Neural crest cell (in vitro differentiated cells): ENCODE measurements around the gene DBNDD1. TPM values are rescaled to one million over a fixed set of nuclear protein-coding genes. Genes with fewer than 3 reads are reported as not detected.

Experiments used
- DNase-seq: peaks from one replicate; pipeline ENCODE4 v3.0.0; 2021; ENCODE audit warnings: low read depth, mixed read lengths, low spot score
- H3K27ac Mint-ChIP-seq: one replicate; pipeline ENCODE4 v1.8.0; 2021; ENCODE audit warnings: mild to moderate bottlenecking, mixed read lengths; ENCODE audit not compliant: unreplicated experiment
- H3K27me3 Mint-ChIP-seq: 2 replicates; pipeline ENCODE4 v1.8.0; 2021; ENCODE audit warnings: low read depth, mild to moderate bottlenecking, mixed read lengths
- H3K36me3 Mint-ChIP-seq: 2 replicates; pipeline ENCODE4 v1.8.0; 2021; ENCODE audit warnings: low read depth, mild to moderate bottlenecking, mixed read lengths
- H3K4me1 Mint-ChIP-seq: 2 replicates; pipeline ENCODE4 v1.8.0; 2021; ENCODE audit warnings: mixed read lengths
- H3K4me3 Mint-ChIP-seq: one replicate; pipeline ENCODE4 v1.8.0; 2021; ENCODE audit warnings: mild to moderate bottlenecking, mixed read lengths
- H3K9me3 Mint-ChIP-seq: 2 replicates; pipeline ENCODE4 v1.8.0; 2021; ENCODE audit warnings: mixed read lengths
- CTCF ChIP-seq: fragments of 200-600 bp; sonication (generic); conservative IDR thresholded peaks from 2 replicates; pipeline ENCODE4 v1.5.0; 2021; ENCODE audit warnings: antibody characterized with exemption, mild to moderate bottlenecking
- total RNA-seq: library from RNA; stranded (reverse); gene quantifications from 2 replicates; pipeline ENCODE4 v1.2.1, GENCODE V29; 2021

The DBNDD1 gene
- total RNA-seq, 1 donor from 2014 or later = 4.9 TPM

DNA sequence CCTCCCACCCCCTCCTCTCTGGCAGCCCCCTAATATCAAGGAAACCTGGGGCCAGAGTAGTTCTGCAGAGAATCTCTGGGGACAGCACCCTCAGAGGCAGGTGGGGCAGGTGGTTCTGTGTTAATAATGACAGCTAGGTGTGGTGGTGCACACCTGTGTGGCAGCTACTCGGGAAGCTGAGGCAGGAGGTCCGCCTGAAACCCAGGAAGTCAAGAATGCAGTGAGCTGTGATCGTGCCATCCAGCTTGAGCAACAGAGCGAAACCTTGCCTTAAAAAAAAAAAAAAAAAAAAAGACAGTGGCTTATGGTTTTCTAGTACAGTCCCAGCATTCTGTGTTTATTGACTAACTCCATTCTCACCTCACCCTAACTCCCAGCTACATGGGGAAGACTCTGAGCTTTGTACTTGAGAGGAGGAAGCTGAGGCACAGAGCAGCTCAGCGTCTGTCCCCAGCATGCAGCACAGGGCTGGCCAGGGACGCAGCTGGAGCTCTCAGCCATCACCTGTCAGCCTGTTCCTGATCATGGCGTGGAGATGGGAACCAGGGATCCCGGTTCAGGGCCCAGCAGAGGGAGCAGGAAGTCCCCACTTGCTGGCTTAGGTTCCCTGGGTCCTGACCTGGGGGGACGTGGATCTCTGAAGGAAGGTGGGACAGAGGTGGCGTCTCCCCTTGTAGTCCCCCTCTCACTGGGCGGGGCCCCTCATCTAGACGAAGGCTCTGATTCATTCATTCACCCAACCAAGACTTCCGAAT is 6.1 kb downstream of the DBNDD1 start:
- no peaks in the 10 kb centered on the region for H3K4me1 Mint-ChIP-seq
- TF ChIP-seq CTCF = no peak
- H3K27ac Mint-ChIP-seq = no peak overlapping the region
- no peaks in the 10 kb centered on the region for H3K36me3 Mint-ChIP-seq
- H3K4me3 Mint-ChIP-seq = no peak overlapping the region
- H3K27me3 Mint-ChIP-seq = peaks cover 19% of the 10 kb centered on the region
- no peak for DNase-seq
- no peaks in the 10 kb centered on the region for H3K9me3 Mint-ChIP-seq

GRCh38 chr16:90011908-90012501 is 7.3 kb downstream of the DBNDD1 start:
- no peak for TF ChIP-seq CTCF
- H3K27ac Mint-ChIP-seq = no peak overlapping the region
- no peak overlapping the region for H3K4me3 Mint-ChIP-seq
- no peak for DNase-seq
- no peaks in the 10 kb centered on the region for H3K9me3 Mint-ChIP-seq
- no peaks in the 10 kb centered on the region for H3K4me1 Mint-ChIP-seq
- no peaks in the 10 kb centered on the region for H3K36me3 Mint-ChIP-seq
- peaks cover 9% of the 10 kb centered on the region for H3K27me3 Mint-ChIP-seq

DNA sequence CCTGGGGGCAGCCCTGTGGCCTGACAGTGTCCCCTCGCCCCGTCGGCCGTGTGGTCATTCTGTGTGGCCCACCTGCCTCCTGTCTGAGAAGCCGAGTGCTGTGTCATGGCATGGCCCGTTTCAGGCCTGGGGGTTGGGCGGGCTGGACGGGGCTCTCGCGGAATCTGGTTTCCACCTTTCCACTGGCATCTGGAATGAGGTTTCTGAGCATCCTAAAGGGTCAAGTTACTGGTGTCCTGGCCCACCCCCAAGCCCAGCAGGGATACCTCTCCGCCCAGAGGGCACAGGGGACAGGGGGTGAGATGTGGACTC is 7.8 kb downstream of the DBNDD1 start:
- no peaks in the 10 kb centered on the region for H3K36me3 Mint-ChIP-seq
- H3K27ac Mint-ChIP-seq = no peak overlapping the region
- TF ChIP-seq CTCF = no peak
- H3K4me3 Mint-ChIP-seq = no peak overlapping the region
- no peak for DNase-seq
- no peaks in the 10 kb centered on the region for H3K4me1 Mint-ChIP-seq
- no peaks in the 10 kb centered on the region for H3K9me3 Mint-ChIP-seq
- peaks cover 4% of the 10 kb centered on the region for H3K27me3 Mint-ChIP-seq

- H3K27me3 Mint-ChIP-seq = peaks cover 4% of the 10 kb centered on the region
- no peaks in the 10 kb centered on the region for H3K36me3 Mint-ChIP-seq
- TF ChIP-seq CTCF = no peak
These were observed 8.4 kb downstream of the DBNDD1 start for GRCh38 chr16:90010676-90011507.

GRCh38 chr16:90009172-90009899 is 9.9 kb downstream of the DBNDD1 start:
- no peak for DNase-seq
- TF ChIP-seq CTCF = no peak
- no peak overlapping the region for H3K27ac Mint-ChIP-seq
- H3K36me3 Mint-ChIP-seq = no peaks in the 10 kb centered on the region
- no peak overlapping the region for H3K4me3 Mint-ChIP-seq
- H3K9me3 Mint-ChIP-seq = no peaks in the 10 kb centered on the region
- no peaks in the 10 kb centered on the region for H3K27me3 Mint-ChIP-seq
- no peaks in the 10 kb centered on the region for H3K4me1 Mint-ChIP-seq

More at GRCh38 chr16:90010676-90011507, 8.4 kb downstream of the DBNDD1 start:
- Mint-ChIP-seq H3K9me3 (no peaks in the 10 kb centered on the region), H3K4me1 (no peaks in the 10 kb centered on the region), H3K4me3 (no peak overlapping the region), H3K27ac (no peak overlapping the region)
- no peak for DNase-seq
